IPS-11a (cell line): ENCODE data around the gene FNIP1.
"Not testable (repeated sequence)": the region's sequence is repeated elsewhere in the genome, so short reads cannot be mapped to it uniquely, and the experiment has no call there.

Experiments used
- H3K4me3 ChIP-seq: one replicate; pipeline ENCODE4 v1.5.1; 2013; ENCODE audit warnings: low read depth, low read length, control low read depth

Gene FNIP1

DNA sequence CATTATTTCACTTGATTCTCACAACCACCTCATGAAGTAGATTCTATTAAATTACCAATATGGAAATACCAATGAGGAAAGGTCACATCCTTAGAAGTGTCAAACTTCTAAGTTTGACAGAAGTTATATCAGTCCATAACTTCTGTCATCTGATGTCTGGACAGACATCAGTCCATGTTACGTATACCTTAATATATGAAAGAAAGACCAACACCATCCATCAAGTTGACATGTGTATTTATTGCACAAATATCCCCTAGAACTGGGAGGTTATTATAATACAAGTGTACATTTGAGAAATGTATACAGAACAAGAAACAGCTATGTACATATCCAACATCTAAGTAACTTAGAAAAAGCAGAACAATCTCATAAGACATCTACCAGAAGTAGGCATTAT, 155.3 kb downstream of the FNIP1 start:
- H3K4me3 ChIP-seq = no peak overlapping the region

DNA sequence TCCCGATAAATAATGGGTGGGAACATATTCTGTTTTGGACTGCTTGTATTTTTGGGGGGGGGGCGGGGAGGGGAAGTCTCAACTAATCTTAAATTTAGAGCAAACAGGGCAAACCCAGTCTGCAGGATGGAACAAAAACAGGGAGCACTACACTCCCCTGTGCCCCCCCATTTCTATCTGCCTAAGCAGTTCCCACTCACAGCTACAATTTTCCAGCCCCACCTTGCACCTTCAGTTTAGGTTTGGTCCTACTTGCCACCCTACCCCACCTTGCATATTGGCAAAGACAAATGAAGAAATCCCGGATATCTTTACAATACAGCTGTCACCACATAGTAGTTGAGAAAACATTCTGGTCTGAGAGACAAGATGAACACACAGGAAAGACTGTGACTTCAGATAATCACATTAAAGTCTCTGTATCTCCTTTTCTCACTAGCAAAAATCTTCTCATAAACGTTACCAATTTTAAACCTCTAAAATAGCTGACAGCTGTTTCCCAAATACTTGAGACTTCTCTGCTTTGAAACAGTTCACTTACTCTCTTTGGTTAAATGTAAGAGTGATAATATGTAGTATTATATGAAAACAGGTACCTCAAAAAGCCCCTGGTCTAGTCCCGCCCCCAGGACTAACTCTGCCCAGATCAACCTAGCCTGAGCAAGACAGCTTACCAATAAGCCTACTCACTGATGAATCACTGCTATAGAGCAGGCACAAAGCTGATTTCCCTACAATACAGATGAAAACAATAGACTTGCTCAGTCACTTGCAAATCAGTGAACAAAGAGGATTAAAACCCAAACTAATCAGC, 156.6 kb downstream of the FNIP1 start:
- H3K4me3 ChIP-seq = no peak overlapping the region

DNA sequence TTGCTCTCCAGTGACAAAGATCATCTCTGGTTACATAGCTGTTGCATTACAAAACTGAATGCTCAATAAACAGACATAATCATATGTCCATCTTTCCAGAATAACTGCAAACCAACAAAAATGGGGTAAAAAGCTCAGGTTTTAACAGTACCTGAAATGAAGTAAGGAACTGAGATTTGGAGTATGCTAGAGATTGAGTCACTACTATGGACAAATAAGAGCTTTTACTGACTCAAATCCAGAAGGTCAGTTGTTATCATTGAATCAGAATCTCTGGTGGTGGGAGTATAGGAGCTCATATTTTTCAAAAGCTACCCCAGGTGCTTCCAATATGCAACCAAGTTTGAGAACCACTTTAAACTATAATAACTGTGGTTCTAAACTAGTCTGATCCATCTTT, 157.7 kb downstream of the FNIP1 start:
- H3K4me3 ChIP-seq = no peak overlapping the region

DNA sequence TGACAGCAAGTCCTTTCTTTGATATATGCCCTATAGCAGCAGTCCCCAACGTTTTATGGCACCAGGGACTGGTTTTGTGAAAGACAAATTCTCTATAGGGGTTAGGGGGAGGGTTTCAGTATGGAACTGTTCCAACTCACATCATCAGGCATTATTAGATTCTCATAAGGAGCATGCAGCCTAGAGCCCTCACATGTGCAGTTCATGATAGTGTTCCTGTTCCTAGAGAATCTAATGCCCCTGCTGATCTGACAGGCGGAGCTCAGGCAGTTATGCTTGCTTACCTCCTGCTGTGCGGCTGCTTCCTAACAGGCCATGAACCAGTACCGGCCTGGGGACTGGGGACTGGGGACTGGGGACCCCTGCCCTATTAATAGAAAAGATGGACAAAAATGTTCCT, 159.1 kb downstream of the FNIP1 start:
- H3K4me3 ChIP-seq = no peak overlapping the region

DNA sequence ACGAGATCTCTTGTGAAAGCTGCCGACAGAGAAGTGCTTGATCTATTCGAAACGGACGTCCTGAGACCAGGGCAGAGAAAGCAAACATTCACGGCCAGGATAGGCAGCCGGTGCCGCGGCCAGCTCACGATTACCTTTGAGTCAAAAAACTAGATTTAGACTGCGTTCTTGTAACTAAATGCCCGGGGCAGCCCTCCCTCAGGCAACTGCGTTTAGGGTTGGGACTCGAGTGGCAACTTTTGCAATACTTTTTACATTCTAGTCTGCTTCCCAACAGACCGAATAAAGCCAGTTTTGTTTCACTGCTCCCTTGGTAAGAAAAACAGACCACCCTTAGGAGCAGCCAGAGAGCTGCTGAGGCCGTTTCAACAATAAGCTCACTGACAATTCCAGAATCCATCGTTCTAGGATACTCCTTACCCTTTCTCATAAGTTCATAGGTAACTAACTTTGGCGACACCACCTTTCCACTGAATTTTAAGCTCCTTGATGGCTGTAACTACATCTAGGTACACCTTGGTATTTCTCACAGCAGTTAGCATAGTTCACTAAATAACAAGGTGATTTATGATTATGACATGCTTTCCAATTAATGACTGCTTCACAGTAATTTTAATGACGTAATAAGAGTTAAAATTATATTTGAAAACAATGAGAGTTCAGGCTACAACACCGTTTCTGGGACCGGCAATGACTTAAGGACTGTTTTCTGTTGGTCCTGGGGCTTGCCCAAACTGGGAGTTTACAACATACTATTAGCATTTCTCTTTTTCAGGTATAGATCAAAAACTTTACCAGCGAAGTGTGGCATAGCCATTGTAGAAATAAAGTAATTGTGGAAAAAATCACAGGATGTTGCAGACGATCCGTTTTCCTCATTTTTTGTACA, 160.9 kb downstream of the FNIP1 start:
- peak overlapping the region; percentile 97 for H3K4me3 ChIP-seq

DNA sequence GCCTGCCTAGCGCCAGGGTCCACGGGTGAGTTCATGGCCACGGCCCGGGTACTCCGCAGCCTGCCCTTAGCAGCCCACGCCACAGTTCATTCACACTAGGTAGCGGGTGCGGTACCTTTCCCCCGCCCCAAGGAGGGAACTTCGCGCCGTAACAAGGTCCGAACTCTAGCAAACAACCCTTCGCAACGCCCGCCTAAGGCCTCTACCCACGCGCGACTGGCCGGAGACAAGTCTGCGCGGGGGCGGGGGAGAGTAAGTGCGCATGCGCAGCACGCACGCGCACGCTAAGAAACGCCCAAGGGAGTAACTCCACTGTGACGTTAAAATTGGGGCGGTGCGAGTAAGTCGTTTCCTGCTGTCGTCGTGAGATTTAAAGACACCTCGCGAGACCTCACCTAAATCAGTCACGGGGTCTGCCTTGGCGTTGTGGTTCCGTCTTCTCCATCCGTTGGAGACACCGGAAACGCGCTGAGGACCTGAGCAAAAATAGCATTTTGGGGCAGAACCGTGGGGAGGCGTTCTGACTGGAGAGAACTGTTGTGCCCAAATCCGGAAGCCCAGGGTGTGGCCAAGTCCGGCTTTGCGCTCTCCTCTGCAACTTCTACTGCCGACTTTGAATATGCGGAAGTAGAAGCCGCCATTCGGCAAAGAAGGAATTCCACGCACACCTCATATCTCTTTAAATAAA, 161.7 kb downstream of the FNIP1 start, which contains the start of gene RAPGEF6:
Gene RAPGEF6, minus strand, starts transcription at position 234 of the 688 bp plus-strand sequence. Its CDS starts 199 bp downstream, at position 35.
- peak within 1 kb of the TSS; percentile 97 for H3K4me3 ChIP-seq

DNA sequence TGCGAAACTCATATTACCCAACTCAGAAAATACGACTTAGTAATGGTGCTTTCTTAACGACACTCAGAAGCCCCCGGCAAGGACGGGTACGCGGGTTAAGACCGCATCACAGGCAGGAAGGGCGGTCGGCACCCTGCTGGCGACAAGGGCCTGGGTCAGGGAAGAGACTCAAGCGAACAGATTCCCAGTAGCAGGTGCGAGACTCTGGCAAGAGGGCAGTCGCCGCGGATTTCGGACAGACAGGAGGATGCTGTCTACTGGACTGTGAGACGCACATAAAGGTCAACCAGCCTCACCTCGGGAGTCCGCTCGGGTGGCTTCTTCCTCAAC, 162.2 kb downstream of the FNIP1 start:
- H3K4me3 ChIP-seq = peak overlapping the region; percentile 97

DNA sequence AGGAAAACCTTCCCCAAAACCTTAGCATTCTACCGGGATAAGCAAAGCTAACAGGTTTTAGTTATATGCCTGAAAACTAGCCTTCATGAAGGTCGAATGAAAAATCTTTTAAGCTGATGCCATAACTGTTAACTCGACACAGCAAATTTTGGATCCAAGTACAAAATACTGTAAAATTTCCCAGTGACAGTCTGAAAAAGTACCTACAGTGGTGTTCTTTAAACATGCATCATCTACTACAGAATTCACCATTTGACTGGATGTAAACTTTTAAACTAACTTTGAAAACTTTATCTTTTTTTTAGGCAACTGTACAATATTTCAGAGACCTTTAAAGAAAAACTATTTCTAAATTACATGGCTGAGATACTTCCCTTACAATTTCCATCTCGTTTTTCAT, 162.6 kb downstream of the FNIP1 start:
- H3K4me3 ChIP-seq = peak overlapping the region; percentile 97

DNA sequence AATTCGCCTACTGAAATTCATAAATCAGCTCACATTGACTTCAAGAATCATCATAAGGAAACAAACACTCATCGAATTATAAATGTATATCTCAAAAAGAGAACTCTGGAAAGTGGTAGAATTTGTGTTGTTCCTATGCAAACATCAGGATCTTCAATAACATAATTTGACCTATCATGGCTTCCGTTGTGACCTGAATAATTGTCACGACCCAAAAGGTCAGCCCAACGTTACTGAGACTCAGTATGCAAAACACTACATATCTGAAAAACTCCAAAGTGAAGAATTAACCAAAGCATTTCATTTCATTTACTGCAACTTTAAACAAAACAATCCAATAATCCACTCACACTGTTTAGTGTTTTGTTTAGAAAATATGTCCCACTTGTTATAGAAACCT, 163.0 kb downstream of the FNIP1 start:
- H3K4me3 ChIP-seq = peak overlapping the region; percentile 97

DNA sequence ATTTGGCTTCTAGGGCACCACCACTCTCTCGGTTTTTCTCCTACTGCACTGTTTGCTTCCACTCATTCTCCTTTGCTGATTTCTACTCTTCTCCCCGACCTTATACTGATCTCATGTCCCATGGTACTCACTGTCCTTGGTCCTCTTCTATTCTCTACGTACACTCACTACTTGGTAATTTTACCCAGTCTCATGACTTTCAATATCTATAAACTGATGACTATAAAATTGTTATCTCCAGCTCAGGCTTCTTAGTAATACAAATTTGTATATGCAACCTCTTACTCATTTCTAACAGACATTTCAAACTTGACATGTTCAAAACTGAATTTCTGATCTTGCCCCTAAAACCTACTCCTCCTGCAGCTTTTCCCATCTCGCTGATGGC, 165.9 kb downstream of the FNIP1 start:
- no peak overlapping the region for H3K4me3 ChIP-seq

DNA sequence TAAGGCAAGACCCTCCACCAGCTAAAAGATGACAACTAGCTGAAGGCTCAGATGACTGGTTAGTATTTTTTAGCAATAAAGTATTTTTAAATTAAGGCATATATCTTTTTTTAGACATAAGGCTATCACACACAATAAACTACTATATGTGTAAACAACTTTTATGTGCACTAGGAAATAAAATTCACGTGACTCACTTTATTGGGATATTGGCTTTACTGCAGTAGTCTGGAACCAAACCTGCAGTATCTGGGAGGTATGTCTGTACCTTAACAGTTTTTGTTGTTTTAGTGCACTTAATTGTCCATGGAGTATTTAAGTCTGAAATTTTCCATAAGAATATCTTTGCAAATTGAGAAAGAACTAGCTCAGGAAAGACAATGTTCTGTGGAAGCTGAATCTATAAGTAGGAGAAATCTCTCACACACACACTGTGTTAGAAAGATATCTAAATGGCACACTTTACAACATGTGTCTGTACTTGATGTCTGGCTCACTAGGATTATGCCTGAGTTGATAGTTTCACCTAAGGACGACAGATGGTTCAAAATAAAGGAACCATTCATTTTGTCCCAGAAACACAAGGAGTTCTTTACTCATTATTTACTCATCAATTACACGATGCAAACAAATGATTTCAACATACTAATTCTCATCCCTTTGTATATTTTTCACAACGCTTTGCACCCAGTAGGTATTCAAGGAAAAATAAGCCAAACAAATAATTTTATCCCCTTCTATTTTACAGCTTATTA, 166.4 kb downstream of the FNIP1 start:
- no peak overlapping the region for H3K4me3 ChIP-seq

DNA sequence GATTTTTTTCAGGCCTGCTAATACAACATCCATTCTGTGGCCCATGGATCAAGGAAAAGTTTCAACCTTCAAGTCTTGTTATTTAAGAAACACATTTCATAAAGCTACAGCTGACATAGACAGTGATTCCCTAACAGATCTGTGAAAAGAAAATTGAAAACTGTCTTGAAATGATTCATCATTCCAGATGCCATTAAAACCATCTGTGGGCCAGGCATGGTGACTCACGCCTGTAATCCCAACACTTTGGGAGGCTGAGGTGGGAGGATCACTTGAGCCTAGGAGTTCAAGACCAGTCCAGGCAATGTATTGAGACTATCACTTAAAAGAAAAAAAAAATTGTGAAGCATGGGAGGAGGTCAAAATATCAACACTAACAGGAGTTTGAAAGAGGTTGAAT, 167.8 kb downstream of the FNIP1 start:
- no peak overlapping the region for H3K4me3 ChIP-seq

DNA sequence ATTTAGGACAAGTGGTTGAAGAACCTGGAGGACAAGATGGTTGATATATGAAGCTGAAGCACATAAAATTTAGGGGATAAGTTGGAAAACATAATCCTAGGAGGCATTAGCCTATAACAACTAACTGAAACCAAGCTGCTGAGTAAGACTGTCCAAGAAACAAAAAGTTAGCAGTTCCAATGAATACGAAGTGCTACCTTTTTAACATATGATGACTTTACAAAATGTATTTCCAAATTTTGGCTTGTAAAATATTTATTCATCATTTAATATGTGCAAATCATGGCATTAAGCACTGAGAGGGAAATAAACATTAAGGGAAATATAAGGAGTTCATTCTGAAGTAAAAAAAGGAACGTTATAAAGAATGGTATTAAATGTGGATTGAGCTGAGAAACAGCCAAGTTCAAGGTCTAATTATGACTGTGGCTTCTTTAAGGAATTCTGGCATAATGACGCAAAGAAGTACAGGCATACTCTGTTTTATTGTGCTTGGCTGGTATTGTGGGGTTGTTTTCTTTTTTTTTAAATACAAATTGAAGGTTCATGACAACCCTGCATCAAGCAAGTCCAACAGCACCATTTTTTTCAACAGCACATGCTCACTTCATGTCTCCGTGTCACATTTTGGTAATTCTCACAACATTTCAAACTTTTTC, 169.5 kb downstream of the FNIP1 start:
- H3K4me3 ChIP-seq = no peak overlapping the region

DNA sequence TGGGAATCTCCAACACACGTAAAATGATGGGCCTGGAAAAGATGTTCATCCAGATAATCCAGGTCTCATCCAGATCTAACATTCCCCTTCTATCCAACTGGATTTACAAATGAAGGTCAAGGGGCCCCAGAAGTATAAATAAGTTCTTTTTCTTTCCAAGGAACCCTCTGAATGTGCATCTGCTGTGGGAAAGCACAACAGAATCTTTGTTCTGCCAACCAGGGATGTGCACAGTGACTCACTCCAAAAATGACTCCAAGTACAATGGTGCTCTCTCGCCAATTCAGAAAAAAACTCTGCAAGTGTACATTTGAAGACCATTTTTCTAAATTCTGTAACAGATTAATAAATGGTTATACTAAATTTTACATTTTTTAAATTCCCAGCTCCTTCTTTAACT, 174.2 kb downstream of the FNIP1 start:
- H3K4me3 ChIP-seq = no peak overlapping the region

DNA sequence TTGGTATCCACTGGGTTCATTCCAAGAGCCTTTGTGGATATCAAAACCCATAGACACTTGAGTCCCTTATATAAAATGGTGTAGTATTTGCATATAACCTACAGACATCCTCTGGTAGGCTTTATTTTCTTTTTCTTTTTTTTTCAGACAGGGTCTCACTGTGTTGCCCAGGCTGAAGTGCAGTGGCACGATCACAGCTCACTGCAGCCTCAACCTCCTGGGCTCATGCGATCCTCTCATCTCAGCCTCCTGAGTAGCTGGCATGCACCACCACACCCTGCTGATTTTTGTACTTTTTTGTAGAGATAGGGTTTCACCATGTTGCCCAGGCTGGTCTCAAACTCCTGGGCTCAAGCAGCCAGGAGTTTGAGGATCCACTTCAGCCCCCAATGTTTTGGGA, 175.7 kb downstream of the FNIP1 start:
- not testable (repeated sequence) for H3K4me3 ChIP-seq

DNA sequence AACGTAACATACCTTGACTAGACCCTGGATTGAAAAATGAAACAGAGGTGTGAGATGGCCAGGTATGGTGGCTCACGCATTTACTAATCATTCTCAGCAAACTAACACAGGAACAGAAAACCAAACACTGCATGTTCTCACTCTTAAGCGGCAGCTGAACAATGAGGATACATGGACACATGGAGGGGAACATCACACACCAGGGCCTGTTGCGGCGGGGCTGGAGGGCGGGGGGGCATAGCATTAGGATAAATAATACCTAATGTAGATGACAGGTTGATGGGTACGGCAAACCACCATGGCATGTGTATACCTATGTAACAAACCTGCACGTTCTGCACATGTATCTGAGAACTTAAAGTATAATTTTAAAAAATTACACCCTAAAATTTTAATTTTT, 177.7 kb downstream of the FNIP1 start:
- H3K4me3 ChIP-seq = no peak overlapping the region

DNA sequence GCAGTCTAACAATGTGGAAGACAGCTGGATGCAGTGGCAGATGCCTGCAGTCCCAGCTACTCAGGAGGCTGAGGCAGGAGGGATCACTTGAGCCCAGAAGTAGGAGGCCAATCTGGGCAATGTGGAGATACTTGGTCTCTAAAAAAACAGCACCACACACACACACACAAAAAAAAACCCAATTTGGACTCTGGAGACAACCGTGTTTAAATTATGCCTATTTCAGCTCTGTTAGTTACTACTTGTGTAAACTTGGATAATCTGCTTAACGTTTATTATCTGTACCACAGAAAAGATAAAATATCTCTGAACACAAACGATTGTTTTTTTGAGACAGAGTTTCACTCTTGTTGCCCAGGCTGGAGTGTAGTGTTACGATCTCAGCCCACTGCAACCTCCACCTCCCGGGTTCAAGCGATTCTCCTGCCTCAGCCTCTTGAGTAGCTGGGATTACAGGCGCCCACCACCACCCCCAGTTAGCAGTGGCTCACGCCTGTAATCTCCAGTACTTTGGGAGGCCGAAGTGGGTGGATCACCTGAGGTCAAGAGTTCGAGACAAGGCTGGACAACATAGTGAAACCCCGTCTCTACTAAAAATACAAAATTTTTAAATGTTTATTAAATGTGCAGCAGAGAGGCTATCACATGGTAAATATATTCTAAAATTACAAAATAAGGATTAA, 179.5 kb downstream of the FNIP1 start:
- H3K4me3 ChIP-seq = no peak overlapping the region

DNA sequence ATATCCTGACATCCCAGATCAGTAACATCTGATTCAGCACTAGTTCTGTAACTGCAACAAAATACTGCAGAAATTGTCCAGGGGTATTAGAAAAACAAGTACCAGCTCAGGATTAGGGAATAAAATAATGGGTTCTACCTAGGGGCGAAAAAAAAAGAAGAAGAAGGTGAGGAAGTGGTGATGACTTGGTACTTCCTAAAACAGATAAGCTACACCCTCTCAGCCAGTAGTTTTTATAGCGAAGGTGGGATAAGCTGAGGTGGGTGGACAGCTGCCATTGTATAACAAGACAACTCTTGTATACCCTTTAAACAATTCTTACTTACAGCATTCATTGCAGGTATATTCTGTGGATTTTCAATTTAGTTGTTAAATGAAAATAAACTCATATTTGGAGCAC, 180.9 kb downstream of the FNIP1 start:
- H3K4me3 ChIP-seq = no peak overlapping the region

DNA sequence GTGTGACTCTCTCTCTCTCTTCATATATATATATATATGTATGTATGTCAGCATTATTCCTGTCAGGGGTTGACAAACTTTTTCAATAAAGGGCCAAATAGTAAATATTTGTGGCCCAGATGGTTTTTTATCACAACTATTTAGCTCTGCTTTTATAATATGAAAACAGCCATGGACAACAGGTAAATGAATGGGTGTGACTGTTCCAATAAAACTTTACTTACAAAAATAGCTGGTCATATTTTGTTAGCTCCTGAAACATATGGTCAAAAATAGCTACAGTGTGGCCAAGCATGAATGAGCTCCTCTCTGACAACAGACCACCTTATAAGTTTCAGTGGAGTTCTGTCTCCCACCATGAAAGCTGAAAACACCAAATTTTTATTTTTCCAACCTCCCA, 183.4 kb downstream of the FNIP1 start:
- no peak overlapping the region for H3K4me3 ChIP-seq

DNA sequence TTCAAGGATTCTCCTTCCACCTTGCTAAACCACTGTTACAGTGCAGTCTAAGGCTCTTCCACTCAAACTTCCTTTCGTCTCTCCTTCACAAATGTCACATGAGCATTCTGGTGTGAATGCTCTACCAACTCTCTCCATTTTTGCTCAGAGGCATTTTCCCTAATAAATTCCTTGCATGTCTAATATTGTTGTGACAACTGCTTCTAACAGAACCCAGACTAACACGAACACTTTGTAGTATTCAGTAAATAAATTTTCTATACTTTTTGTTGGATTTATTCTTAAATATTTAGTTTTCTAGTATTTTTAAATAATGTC, 185.8 kb downstream of the FNIP1 start:
- H3K4me3 ChIP-seq = no peak overlapping the region
